HG03432 (cell line): ENCODE measurements around the gene PLEKHG4.

Source experiments
- ATAC-seq: cut with Tn5 transposase; IDR thresholded peaks from one replicate; pipeline ENCODE4 v1.9.1; 2021; ENCODE audit warnings: mild to moderate bottlenecking, moderate library complexity; ENCODE audit not compliant: unreplicated experiment

The PLEKHG4 gene

DNA sequence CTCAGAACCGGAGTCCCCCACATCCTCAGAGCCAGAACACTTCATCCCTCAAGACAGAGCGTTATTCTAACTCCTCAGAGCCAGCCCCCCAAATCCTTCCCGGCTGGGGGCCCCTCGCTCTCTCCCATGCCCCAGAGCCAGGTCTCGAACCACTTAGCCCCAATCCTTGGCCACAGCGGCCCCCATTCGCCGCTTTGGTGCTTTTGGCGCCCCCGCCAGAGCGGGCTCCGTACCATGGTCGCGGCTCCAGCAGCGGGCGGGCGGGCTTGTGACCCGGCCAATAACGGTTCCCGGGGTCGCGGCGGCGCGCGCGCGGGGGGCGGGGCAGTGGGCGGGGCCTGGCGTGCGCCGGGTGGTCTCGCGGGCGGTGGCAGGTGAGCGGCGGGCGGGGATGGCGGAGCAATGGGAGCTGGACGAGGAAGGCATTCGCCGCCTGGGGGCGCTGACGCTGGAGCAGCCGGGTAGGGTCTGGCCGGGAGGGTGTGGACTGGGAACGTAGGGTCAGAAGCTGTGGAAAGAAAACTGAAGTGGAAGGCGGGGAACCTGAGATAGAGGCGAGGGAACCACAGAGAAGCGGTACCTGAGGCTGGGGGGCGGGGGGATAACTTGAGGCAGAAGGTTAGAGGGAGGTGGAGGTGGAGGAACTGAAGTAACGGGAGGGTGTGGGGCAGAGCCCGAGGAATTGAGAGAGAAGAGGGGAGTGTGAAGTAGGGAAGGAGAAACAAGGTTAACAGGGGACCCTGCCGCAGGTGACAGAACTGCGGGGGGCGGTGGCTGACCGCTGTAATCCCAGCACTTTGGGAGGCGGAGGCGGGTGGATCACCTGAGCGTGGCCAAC, 47.4 kb downstream of the PLEKHG4 start, which contains the start of the genes KCTD19 and LRRC36:
TSS of gene KCTD19 (minus strand) at position 270 of the 838 bp plus-strand sequence. CDS start at position 236, 34 bp downstream.
TSS of gene LRRC36 (plus strand) at position 344 of the 838 bp plus-strand sequence. CDS start at position 392, 48 bp downstream.
- no peak for ATAC-seq

DNA sequence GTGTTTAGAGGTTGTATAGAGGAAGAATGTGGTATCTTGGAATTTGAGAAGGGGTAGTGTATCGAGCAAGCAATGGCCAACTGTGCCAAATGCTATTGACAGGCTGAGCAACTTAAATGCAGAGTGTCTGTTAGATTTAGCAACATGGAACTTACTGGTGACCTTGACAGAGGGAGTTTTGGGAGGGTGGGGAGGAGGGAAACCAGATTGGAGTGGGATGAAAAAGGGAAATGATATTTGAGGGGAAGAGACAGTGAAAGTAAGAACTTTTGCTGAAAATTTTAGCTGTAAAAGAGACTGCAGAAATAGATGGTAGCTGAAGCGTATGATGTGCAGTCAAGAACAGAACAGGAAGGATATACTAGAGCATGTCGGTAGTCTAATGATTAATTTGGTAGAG, 48.4 kb downstream of the PLEKHG4 start:
- ATAC-seq, result no peak

DNA sequence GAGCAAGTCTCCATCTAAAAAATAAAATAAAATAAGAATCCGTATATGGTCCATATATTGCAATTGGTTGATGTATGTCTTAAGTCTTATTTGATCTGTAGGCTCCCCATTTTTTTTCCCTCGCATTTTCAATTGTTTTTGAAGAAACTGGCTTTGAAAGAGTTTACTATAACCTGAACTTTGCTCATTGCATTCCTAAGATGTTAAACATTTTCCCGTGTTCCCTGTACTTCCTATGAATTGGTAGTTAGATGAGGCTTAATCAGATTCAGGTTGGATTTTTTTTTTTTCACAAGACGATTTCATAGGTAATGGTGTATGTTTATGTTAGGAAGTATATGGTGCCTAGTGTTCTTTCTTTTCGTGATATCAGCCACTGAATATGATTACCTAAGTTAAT, 50.6 kb downstream of the PLEKHG4 start:
- no peak for ATAC-seq

GRCh38 chr16:67333315-67333714, 54.0 kb downstream of the PLEKHG4 start:
- ATAC-seq, result no peak

DNA sequence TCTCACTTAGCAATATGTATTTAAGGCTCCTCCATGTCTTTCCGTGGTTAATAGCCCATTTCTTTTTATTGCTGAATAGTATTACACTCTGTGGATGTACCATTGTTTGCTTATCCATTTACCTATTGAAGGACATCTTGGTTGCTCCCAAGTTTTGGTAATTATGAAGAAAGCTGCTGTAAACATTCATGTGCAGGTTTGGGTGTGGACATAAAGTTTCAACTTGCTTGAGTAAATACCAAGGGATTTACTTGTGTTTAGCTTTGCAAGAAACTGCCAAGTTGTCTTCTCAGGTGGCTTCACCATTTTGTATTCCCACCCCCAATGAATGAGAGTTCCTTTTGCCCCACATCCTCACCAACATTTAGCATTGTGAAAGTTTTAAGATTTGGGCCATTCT, 56.8 kb downstream of the PLEKHG4 start:
- ATAC-seq, result no peak

- no peak for ATAC-seq
Observed at GRCh38 chr16:67336648-67337047, 57.3 kb downstream of the PLEKHG4 start.
